NCI-H187 treated with DMSO at 0.1 percent for 48 hours (cell line): ENCODE data around the gene MET.
"Not testable (repeated sequence)": the region's sequence is repeated elsewhere in the genome, so short reads cannot be mapped to it uniquely, and the experiment has no call there.

Experiments used
- DNase-seq: peaks from one replicate; lab custom pipeline; 2025; lab: John Stamatoyannopoulos, UW

MET gene

DNA sequence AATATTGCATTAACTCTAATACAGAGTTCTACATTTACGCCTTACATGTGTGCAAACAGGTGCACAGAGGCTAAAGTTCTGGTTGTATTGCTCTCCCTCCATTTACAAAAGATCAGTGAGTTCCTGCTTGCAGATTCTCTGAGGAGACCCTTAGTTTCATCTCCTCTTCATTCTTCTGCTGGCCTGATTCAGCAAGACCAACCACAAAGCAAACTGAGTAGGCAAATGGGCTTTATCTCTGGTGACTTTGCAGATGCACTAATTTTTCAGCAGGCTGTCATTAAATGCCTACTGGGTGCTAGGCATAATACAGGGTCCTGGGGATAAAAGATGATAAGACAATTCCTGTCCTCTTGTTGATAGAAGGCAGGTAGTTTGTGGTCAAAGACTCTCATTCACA is 56.4 kb downstream of the MET start:
- DNase-seq: no peak

DNA sequence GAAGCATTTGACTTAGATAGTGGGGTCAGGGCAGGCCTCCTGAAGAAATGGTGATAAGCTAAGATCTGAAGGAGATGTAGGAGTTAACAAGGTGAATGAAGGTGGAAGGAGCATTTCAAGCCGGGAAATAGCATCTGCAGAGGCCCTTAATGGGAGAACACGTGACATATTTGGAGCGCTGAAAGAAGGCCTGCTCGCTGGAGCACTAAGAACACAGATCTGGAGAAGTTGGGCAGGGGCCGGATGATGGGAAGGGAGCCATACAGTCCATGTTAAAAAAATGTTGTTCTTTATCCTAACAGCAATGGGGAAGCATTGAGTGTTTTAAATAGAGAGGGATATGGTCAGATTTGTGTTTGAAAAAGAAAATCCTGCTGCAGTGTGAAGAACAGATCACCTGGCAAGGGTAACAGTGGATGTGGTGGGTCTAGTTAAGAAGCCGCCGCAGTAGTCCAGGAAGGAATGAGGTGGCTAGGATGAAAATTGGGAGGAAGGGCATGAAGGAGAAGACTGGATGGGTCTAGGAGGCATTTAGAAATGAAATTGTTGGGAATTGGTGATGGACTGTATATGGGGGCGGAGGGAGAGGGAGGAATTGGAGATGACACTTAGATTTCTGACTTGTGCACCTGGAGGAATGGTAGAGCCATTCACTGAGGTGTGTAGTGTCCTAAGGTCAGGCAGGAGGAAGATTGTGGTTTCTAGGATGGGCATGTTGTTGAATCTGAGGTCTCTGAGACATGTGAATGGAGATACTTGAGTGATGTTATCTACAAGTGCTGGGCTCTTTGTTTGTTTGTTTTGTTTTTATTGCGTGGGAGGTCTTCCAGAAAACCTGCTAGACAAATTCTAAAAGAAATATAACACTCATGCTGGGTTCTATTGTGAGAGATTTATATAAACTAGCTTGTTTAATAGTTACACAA is 58.4 kb downstream of the MET start:
- DNase-seq: no peak

DNA sequence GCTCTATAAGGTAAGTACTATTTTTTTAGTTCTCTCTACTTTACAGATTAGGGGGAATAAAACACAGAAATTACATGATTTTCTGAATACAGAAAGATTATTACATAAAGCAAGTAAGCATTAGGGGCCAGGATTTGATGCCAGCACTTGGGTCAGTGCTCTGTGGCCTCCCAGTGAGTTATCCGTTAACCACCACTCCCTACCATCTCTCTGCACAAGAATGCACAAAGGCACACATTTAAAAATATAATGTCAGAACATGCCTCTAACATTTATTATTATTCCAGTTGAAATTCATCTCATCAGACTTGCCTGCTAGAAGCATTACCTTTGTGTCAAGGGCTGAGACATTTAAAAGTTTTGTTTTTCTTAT is 59.0 kb downstream of the MET start:
- no peak for DNase-seq

DNA sequence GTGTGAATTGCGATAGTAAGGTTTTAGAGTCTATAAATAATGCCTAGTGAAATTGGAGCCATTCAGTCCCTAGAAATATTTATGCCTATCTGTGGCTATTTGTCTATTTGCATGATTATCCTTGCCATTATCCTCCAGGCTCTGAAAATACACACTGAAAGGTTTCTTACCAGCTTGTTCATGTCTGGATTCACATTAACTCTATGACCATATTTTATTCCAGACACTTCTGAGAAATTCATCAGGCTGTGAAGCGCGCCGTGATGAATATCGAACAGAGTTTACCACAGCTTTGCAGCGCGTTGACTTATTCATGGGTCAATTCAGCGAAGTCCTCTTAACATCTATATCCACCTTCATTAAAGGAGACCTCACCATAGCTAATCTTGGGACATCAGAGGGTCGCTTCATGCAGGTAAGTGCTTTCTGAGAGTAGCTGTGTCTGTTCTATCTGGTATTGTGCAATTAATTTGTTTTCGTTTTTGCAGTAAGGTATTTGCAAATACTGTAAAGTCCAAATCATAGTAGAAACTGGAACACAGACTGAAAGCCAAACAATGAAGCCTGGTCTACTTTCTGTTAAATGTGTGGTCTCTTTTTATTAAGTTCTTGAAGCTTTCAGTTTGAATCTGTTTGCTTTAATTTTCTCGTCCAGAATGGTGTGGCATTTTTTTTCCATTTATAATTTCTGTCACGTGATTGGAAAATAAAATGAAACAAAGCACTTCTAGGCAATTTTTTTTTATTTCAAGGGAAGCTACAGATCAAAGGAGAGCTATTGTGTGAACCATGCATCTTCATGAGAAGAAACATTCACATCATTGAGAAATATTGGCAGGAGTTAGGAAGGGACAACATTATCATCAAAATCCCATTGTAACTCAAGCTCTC is 59.7 kb downstream of the MET start:
- no peak for DNase-seq

DNA sequence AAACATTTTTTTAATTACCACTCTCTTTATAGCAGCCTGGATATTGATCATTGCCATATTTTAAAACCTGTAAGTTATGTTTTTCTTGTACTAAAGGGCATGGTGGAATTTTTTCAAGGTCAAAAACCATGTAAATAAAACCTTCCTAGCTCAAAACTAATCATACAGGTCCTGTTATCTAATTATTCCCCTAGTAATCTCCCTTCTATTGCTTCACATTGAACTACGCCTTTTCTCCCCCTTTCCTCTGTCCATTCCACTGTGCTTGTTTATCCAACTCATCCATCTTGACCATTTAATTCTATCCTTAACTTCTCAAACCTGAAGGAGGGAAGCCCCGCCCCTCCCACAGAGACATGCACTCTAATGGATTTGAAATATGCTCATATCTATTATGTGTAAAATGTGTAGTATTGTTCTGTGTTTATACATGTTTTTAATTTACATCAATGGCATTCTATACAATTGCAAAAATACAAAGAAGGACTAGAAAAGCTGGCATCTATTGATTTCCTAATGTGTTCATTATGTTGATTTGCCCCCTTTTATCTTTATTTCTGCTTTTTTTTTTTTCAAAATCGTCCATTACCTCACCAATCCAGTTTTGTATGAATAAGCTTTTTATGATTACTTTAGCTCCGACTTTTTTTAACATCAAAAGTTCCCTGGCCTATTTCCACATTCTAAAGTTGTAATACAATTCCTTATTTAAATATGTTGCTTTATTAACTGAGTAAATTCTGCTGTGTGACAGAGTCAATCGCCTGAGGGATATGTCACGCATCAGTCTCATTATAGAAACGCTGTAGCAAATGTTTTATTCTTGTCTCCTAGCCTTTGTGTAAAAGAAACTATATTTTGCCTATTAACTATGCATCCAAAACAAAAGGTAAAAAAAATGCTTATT is 61.0 kb downstream of the MET start:
- DNase-seq: no peak

DNA sequence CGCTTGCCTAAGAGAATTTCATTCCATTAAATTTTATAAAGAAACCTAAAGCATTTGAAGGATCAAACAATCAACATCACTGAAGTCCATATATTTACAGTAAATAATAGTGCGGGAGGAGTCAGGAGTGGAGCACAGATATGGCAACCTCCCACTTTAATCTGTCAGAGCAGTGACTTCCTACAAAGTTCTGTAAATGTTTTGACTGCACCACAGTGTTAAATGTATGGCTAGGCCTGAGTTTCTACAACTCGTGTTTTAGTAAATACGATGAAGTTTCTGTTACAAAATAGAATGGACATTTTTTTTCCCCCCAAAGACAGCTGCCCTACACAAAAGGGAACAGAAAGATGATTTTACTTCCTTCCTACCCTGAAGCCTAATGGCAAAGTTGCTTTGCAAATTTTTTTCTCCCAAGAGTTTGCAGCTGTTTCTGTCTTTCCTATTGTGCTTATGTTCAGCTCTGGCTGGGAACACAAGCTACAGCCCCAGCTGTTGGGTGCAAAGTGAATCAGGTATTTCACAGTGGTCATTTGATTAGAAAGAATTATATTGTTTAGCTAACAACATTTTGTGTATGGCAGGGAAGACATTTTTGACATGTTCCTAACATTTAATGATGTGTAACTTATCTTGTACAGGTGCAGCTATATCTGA is 62.1 kb downstream of the MET start:
- DNase-seq: no peak

DNA sequence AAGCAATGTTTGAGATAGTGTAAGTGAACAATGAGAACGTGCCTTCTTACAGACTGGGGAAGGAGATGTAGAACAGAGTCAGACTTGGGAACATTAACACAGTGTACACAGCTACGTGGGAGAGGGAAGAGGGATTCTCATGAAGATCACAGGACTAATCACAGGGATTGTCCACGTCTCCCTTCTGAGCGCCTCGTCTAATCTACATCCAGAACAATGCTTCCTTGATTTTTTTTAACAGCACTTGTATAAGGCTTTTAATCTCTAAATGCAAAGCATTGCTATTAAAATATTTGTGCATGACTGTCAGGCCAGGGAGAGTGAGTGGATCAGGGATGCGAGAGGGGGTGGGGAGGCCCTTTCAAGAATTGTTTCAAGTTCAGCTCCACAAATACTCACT is 62.7 kb downstream of the MET start:
- no peak for DNase-seq

DNA sequence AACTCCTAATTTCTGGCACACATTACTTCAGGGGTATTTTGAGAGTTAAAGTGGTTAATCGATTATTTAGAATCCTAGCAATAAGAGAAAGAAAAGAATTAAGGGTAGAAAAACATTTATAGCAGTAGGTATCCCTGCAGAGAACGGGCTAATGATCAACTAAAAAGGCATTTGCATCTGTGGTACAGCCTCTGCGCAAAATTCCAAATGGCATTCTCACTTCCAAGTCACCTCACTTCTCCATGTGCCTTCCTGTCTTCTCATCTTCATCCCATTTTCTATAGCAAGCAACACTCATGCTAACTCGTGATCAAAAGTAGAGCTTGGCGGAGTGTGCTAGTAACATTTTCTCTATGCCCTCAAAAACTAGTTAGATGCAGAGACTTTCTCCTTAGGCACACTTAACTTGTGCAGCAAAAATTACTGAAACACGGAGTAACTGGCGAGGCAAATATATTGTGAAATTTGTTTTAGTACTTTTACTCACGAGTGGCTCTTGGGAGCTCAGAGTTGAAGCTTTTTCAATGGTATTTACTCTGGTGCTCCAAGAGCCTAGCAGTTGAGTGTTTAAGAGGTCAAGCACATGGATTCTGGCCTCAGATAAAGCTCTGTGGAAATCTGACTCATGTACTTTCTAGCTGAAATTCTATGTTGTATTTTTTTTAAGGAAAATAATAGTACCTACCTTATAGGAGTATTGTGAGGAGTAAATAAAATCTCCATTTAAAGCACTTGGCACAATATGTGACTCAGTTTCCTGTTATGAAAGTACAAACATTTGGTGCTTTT is 65.1 kb downstream of the MET start:
- no peak for DNase-seq

DNA sequence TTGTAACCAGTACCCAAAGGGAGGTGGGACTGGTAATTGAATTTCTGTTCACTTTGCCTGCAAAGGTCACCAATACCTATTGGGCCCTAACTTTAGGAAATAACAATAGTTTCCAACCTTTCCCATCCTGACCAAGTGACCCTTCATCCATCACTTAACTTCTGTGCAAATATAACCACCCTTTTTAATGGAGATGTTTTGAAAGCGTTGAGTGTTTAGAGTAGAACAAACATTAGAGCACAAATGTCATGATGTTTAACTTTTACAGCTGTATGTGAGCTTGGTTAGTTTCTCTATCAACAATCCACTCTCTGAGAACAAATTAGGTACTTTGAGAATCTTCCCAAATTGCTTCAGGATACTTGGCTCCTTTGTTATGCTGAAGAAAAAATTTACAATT is 66.4 kb downstream of the MET start:
- DNase-seq: no peak

DNA sequence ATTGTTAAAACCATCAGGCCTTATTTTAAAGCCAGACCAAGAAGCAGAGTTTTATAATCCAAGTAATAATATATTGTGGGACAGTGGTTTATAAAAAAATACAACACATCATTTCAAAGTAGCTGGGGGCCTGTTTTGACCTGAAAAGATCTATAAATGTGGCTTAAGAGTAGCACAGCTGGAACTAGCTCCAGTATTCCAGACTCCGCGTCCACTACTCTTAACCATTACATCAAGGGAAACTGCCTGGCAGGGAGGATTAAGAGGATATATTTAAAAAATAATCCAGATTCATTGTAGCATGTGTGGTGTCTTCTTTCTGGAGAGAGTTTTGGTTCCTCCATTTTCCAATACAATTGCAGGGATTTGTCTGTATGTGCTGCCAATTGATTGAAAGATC is 67.3 kb downstream of the MET start:
- DNase-seq: no peak

DNA sequence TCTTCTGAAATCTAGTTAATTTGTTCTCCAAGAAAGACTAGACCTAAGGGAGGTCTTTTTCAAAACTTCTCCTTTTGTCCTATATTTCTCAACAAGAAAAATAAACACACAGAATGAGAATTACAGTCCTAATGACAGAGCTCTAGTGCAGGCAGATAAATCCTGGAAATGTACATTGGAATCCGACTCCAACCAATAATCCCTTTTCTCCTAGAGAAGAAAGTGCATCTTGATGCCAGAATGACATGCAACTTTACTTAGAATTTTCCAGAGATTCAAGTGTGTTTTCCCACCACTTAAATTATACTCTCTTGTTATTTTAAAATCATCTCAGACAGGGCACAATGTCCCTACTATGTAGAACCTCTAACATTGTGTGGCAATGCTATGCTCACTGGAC is 68.2 kb downstream of the MET start:
- DNase-seq: no peak

DNA sequence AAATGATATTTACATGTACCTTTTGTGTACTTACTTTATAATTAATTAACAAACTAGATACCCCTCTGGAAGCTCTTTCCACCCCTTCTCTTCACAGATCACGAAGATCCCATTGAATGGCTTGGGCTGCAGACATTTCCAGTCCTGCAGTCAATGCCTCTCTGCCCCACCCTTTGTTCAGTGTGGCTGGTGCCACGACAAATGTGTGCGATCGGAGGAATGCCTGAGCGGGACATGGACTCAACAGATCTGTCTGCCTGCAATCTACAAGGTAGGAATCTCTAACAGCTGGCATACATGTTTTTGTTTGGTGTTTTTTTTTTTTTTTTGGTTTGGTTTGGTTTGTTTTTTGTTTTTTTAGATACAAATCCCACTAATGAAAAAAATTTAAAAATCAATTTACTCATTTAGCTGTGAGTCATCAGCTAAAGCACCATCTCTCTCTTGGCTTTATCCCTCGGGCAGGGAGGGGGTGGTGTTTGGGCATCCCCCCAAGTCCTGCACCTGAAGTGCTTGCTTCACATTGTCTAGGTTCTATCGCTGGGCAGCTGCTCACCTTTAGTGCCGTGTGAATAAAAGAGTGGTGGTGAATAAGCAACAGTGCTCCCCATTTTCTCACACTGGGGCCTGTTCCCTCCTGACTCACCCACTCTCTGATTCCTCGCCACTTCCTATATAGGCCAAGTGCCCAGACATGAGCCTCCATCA is 68.9 kb downstream of the MET start:
- no peak for DNase-seq

DNA sequence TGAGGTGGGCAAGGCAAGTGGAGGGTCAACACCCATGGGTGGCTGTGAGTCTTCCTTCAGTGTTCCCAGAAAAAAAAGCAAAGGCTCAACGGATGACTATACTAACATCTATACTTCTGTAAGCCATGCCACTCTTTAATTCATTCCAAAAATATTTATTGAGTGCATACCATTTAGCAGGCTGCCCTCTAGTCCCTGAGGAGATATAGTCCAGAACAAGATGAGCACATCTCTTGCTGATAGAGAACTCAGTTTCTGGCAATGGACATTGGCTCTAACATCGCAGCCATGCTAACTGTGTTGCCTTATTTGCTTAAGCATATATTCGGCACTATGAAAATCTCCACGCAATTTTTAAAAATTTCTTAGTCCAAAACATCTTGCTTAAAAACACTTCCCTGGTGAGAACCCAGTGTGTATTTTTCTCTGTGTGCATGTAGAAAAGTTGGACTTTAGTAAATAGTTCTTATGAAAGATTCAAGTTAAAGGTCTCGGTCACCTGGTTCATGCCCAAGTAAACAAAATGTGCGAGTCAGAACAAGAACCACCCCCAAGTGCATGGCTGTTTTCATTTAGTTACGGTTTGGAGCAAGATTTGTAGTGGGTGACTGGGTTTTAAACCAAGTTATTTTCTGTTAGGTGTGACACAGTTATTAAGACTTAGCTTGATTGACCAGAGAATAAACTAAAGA is 69.8 kb downstream of the MET start:
- no peak for DNase-seq

DNA sequence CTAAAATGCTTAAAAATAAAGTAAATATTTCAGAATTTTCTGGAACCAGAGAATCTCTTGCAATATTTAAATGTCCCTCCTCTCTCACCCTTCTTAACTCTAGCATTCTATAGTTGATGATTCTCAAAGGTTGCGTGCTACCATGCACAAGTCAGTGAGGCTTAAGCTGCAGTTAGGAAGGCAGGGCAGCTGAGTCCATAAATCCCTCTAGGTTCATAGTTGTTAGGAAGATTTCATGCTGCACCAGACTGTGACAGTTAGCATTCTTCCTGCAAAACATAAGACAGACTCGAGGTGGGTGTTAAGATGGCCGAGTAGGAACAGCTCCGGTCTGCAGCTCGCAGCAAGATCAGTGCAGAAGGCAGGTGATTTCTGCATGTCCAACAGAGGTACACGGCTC is 70.6 kb downstream of the MET start:
- DNase-seq: no peak

DNA sequence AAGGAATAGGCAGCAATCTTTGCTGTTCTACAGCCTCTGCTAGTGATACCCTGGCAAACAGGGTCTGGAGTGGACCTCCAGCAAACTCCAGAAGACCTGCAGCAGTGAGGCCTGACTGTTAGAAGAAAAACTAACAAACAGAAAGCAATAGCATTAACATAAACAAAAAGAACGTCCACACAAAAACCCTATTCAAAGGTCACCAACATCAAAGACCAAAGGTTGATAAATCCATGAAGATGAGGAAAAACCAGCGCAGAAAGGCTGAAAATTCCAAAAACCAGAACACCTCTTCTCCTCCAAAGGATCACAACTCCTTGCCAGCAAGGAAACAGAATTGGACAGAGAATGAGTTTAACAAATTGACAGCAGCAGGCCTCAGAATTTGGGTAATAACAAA is 71.8 kb downstream of the MET start:
- not testable (repeated sequence) for DNase-seq

DNA sequence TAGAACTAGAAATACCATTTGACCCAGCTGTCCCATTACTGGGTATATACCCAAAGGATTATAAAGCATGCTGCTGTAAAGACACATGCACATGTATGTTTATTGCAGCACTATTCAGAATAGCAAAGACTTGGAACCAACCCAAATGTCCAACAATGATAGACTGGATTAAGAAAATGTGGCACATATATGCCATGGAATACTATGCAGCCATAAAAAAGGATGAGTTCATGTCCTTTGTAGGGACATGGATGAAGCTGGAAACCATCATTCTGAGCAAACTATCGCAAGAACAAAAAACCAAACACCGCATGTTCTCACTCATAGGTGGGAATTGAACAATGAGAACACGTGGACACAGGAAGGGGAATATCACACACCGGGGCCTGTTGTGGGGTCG is 74.4 kb downstream of the MET start:
- not testable (repeated sequence) for DNase-seq

DNA sequence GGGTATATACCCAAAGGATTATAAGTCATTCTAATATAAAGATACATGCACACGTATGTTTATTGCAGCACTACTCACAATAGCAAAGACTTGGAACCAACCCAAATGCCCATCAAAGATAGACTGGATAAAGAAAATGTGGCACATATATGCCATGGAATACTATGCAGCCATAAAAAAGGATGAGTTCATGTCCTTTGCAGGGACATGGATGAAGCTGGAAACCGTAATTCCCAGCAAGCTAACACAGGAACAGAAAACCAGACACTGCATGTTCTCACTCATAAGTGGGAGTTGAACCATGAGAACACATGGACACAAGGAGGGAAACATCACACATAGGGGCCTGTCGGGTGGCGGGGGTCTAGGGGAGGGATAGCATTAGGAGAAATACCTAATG is 79.1 kb downstream of the MET start:
- not testable (repeated sequence) for DNase-seq

DNA sequence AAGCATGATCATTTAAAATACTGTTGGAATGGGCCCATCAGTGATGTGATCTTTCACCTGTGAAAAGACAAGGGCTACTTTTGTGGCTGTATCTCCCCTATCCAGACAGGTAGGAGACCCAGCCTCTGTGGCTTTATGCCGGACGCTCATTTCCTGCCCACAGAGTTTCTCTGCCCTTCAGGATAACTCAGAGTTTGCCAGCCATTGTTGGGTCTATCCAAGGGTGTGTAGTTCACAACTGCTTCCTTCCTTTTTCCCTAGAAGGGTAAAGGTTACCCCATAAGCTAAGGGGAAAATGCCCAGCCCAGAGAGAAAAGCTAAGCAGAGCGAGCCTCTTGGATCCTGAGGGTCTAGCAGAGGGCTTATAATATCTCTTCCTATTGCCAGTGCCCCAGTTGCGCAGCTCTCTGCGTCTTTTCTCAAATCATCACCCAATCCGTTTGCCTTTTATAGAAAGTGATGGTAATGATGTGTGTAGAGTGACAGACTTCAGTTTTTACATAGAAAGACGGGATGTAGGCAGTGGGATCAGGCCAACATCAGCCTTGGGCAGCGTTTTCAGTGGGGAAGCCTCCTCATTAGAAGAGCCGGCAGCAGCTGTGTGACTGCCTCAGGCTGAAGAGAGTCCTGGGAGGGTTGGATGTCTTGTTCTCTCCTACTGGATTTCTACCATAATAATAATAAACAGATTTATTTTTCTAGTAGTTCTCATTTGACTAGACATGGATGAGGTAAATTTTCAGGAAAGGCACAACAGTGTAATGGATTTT is 80.5 kb downstream of the MET start:
- no peak for DNase-seq

DNA sequence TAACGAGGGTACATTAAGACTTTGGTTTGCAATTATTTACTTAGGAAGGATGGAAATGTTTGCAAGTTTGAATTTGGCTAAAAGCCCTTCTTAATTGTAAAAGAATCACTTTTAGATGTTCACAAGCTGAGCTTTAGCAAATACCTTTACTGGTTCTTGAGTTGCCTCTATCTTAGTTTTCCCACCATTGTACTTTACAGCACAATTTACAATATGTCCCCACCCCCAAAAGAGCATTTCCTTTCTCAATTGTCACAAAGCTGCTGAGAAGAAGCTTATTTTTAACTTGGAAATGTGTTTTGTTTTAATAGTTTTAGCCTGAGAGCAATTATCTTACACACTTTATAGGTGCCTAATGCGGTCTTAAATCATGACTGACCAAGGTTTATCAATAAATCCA is 81.1 kb downstream of the MET start:
- no peak for DNase-seq
